ENCODE data around the gene GPATCH2L.

GPATCH2L gene

DNA sequence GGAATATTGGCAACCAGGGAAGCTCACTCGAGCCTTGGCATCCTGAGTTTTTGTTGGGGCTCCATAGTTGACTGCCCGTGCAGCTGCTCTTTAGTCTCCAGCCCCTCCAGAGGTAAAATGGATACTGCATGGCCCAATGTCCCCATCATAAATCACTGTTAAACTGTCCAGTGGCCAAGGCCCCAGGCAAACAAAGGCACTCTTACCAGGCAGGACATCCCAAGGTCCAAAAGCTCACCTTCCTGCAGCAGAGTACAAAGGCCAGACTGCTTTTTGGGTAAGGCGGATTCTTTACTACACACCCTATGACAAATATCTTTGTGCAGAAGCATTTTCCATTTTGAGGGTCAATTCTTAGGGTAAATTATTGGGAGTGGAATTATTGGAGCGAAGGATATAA lies 81.1 kb downstream of the GPATCH2L start (continued):
- no peak for TF ChIP-seq ZNF426 (tag by site-specific recombination; IDR thresholded peaks at IDR 0.05)
- TF ChIP-seq ZNF274 (IDR thresholded peaks at IDR 0.05; ENCODE audit: low read length), result no peak
- no peak for TF ChIP-seq ZNF274 (tag by site-specific recombination; IDR thresholded peaks at IDR 0.05; ENCODE audit: borderline replicate concordance)
- no peak for TF ChIP-seq WT1 (tag by site-specific recombination; IDR thresholded peaks at IDR 0.05)
- TF ChIP-seq ZNF24 (tag by site-specific recombination; IDR thresholded peaks at IDR 0.05), result no peak
- TF ChIP-seq, protein P1, sequence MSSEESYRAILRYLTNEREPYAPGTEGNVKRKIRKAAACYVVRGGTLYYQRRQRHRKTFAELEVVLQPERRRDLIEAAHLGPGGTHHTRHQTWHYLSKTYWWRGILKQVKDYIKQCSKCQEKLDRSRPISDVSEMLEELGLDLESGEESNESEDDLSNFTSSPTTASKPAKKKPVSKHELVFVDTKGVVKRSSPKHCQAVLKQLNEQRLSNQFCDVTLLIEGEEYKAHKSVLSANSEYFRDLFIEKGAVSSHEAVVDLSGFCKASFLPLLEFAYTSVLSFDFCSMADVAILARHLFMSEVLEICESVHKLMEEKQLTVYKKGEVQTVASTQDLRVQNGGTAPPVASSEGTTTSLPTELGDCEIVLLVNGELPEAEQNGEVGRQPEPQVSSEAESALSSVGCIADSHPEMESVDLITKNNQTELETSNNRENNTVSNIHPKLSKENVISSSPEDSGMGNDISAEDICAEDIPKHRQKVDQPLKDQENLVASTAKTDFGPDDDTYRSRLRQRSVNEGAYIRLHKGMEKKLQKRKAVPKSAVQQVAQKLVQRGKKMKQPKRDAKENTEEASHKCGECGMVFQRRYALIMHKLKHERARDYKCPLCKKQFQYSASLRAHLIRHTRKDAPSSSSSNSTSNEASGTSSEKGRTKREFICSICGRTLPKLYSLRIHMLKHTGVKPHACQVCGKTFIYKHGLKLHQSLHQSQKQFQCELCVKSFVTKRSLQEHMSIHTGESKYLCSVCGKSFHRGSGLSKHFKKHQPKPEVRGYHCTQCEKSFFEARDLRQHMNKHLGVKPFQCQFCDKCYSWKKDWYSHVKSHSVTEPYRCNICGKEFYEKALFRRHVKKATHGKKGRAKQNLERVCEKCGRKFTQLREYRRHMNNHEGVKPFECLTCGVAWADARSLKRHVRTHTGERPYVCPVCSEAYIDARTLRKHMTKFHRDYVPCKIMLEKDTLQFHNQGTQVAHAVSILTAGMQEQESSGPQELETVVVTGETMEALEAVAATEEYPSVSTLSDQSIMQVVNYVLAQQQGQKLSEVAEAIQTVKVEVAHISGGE (tag by site-specific recombination; conservative IDR thresholded peaks at IDR 0.05; ENCODE audit: low read depth), result no peak
- no peak for TF ChIP-seq ZNF16 (tag by site-specific recombination; IDR thresholded peaks at IDR 0.05; ENCODE audit: low read depth)
- no peak for TF ChIP-seq ZNF747 (tag by site-specific recombination; IDR thresholded peaks at IDR 0.05)
- TF ChIP-seq ZSCAN4 (tag by site-specific recombination; IDR thresholded peaks at IDR 0.05), result no peak
- no peak for TF ChIP-seq GLIS2 (tag by site-specific recombination; IDR thresholded peaks at IDR 0.05)

DNA sequence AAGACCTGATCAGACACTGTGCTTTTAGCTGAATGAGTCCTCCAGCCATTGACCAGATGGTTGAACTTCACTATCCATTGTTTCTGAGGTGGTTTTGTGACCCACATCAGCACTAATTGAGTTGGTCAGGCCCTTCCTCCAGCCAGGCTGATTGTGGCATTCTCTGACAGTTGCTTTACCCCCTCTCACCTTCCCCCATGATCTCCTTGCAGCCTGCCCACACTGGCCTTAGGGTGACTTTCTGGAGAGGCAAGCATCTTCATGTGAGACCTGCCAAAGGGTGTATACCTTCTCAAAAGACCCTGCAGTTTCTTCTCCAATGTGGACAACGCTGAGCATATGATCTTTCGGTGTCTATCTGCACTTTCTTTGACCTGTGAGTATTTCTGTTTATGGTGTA lies 83.9 kb downstream of the GPATCH2L start:
- TF ChIP-seq ZNF280D (tag by site-specific recombination; IDR thresholded peaks at IDR 0.05) (no peak), MEIS1 (CRISPR knock-in tag; IDR thresholded peaks at IDR 0.05; ENCODE audit: borderline replicate concordance) (no peak), ZNF624 (tag by site-specific recombination; IDR thresholded peaks at IDR 0.05) (no peak), ZNF843 (tag by site-specific recombination; IDR thresholded peaks at IDR 0.05) (no peak), KLF10 (tag by site-specific recombination; IDR thresholded peaks at IDR 0.05) (no peak), ZNF354C (tag by site-specific recombination; IDR thresholded peaks at IDR 0.05; ENCODE audit: borderline replicate concordance, low read depth) (no peak), ZNF398 (tag by site-specific recombination; IDR thresholded peaks at IDR 0.05) (no peak), ZNF514 (tag by site-specific recombination; IDR thresholded peaks at IDR 0.05) (no peak), OSR2 (tag by site-specific recombination; IDR thresholded peaks at IDR 0.05) (no peak)
- TF ChIP-seq, protein P2, sequence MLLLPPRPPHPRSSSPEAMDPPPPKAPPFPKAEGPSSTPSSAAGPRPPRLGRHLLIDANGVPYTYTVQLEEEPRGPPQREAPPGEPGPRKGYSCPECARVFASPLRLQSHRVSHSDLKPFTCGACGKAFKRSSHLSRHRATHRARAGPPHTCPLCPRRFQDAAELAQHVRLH (tag by site-specific recombination; IDR thresholded peaks at IDR 0.05), result no peak
- ChIA-PET POLR2A (no interaction called here), CTCF (no interaction called here)
- no peaks in the 10 kb centered on the region for H3K9me3 ChIP-seq (ENCODE audit: control insufficient read depth, insufficient read depth, low read depth, low read length)
- H3K4me1 ChIP-seq (ENCODE audit: control insufficient read depth, insufficient read depth, low read length), result no peaks in the 10 kb centered on the region
- peaks cover 0 to 13% of the 10 kb centered on the region in 2 experiments; a peak in 2 of 3 replicates for H3K36me3 ChIP-seq (ENCODE audit: control insufficient read depth in 2 of 2, insufficient read depth in 1 of 2, low read length in 2 of 2)
- no peak overlapping the region for H3K4me3 ChIP-seq (ENCODE audit: low read depth, low read length)
- no peak overlapping the region for H3K27ac ChIP-seq (ENCODE audit: extremely low read depth, low read depth, low read length)
